Skeletal muscle satellite cell (primary cell): ENCODE data around the gene ZNF793.

Source experiments
- H3K27me3 ChIP-seq: 2 replicates; pipeline ENCODE4 v1.7.0; 2013; ENCODE audit warnings: low read length; ENCODE audit not compliant: control insufficient read depth, insufficient read depth
- H3K36me3 ChIP-seq: 2 replicates; pipeline ENCODE4 v1.7.0; 2013; ENCODE audit warnings: mild to moderate bottlenecking, control low read depth, low read length; ENCODE audit not compliant: insufficient read depth
- H3K4me1 ChIP-seq: 2 replicates; pipeline ENCODE4 v1.7.0; 2013; ENCODE audit warnings: low read length; ENCODE audit not compliant: control insufficient read depth, insufficient read depth
- H3K4me2 ChIP-seq: 2 replicates; pipeline ENCODE4 v1.7.0; 2013; ENCODE audit warnings: mild to moderate bottlenecking, low read length
- H3K4me3 ChIP-seq: 2 replicates; pipeline ENCODE4 v1.7.0; 2013; ENCODE audit warnings: low read length
- H3K9ac ChIP-seq: 2 replicates; pipeline ENCODE4 v1.7.0; 2013; ENCODE audit warnings: mild to moderate bottlenecking, low read depth, low read length, moderate library complexity
- H3K9me3 ChIP-seq: replicated peaks from 2 replicates; pipeline ENCODE4 v1.7.0; 2013; ENCODE audit warnings: mild to moderate bottlenecking, control low read depth, low read length

Gene ZNF793

DNA sequence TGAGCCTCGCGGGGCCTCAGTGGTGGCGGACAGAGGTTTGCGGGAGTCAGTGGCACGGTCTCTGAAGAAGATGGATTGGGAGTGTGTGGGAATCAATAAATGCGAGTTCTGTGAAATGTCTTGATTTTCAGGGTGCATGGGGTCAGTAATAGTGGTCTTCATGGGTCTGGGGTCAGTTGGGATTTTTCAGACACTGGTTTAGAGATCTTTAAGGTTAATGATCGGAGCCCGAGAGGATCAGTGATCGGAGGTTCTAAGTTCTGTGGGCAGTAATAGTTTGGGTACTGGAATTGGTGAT lies 377 bp downstream of the ZNF793 start:
- no peaks in the 10 kb centered on the region for H3K4me1 ChIP-seq
- no peaks in the 10 kb centered on the region for H3K9me3 ChIP-seq
- no peaks in the 10 kb centered on the region for H3K27me3 ChIP-seq
- peak overlapping the region; percentile 84 for H3K4me2 ChIP-seq
- H3K36me3 ChIP-seq, result no peaks in the 10 kb centered on the region
- peak overlapping the region; percentile 80 for H3K4me3 ChIP-seq
- peak overlapping the region; percentile 82 for H3K9ac ChIP-seq

DNA sequence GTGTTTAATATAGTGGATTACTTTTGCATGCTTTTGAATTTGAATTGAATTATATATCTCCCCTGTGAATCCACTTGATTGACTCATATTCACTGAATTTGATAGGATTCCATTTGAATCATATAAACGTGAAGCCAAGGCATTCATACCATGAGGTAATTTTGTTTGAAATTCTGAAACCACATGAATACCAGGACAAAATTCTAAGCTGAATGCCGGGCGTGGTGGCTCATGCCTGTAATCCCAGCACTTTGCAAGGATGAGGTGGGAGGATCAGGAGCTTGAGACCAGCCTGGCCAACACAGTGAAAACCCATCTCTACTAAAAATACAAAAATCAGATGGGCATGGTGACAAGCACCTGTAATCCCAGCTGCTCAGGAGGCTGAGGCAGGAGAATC lies 4.4 kb downstream of the ZNF793 start:
- Histone ChIP-seq H3K36me3 (no peaks in the 10 kb centered on the region), H3K4me3 (no peak overlapping the region), H3K9ac (no peak overlapping the region), H3K27me3 (no peaks in the 10 kb centered on the region), H3K4me1 (no peaks in the 10 kb centered on the region), H3K9me3 (no peaks in the 10 kb centered on the region), H3K4me2 (no peak overlapping the region)

DNA sequence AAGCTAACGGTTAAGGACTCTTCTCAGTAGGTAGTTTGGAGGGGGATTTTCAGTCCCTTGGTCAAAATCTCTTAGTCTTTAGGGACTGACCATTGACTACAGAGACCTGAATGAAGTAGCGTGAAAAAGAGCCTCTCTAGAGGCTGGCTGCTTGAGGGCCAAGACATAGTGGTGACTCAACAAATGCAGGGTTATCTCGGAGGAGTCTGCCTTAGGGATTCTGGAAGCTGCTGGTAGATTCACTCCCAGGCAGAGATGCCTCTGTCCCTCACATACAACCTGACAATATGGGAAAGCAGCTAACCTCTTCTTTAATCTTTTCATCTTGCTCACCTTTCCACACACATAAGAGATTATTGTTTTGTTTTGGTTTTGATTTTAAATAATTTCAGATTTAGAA lies 5.1 kb downstream of the ZNF793 start:
- Histone ChIP-seq H3K36me3 (no peaks in the 10 kb centered on the region), H3K4me1 (no peaks in the 10 kb centered on the region), H3K27me3 (no peaks in the 10 kb centered on the region), H3K4me3 (no peak overlapping the region), H3K9ac (no peak overlapping the region), H3K9me3 (no peaks in the 10 kb centered on the region), H3K4me2 (no peak overlapping the region)

GRCh38 chr19:37513397-37513796 lies 6.7 kb downstream of the ZNF793 start:
- H3K4me2 ChIP-seq, result no peak overlapping the region

DNA sequence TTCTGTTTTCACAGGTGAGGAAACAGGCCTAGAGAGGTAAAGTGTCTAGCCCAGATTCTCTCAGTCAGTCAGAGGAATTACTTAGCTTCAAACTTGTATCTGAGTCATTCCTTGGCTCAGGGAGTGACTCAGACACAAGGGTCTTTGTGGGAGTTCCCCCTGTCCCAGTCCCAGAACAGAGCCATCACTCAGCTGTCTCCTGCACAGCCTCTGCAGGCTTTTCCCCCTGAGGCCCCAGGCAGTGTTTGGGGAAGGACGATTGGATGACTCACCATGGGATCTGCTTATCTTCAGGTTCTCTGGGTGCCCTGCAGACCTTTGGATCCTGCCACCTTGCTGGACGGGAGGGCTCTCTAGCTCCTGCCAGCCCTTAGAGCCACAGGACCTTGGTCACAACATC lies 13.2 kb downstream of the ZNF793 start:
- no peaks in the 10 kb centered on the region for H3K9me3 ChIP-seq

More at GRCh38 chr19:37513397-37513796, 6.7 kb downstream of the ZNF793 start:
- H3K4me3 ChIP-seq, result no peak overlapping the region
- H3K36me3 ChIP-seq, result no peaks in the 10 kb centered on the region
- no peaks in the 10 kb centered on the region for H3K9me3 ChIP-seq
- H3K4me1 ChIP-seq, result no peaks in the 10 kb centered on the region
- H3K9ac ChIP-seq, result no peak overlapping the region
- H3K27me3 ChIP-seq, result no peaks in the 10 kb centered on the region

DNA sequence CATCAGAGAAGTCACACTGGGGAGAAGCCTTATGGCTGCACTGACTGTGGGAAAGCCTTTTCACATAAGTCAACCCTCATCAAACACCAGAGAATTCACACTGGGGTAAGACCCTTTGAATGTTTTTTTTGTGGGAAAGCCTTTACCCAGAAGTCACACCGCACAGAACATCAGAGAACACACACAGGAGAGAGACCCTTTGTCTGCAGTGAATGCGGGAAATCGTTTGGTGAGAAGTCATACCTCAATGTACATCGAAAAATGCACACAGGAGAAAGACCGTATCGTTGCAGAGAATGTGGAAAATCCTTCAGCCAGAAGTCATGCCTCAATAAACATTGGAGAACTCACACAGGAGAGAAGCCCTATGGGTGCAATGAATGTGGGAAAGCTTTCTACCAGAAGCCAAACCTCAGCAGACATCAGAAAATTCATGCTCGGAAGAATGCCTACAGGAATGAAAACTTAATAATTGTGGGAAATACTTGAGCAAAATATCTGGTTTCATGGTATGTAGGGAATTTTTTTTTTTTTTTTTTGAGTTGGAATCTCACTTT lies 30.7 kb downstream of the ZNF793 start:
- H3K36me3 ChIP-seq, result peaks cover 31% of the 10 kb centered on the region

More for the DNA sequence above, 13.2 kb downstream of the ZNF793 start:
- no peak overlapping the region for H3K4me3 ChIP-seq
- H3K9ac ChIP-seq, result no peak overlapping the region
- H3K4me2 ChIP-seq, result no peak overlapping the region
- no peaks in the 10 kb centered on the region for H3K36me3 ChIP-seq
- no peaks in the 10 kb centered on the region for H3K4me1 ChIP-seq
- H3K27me3 ChIP-seq, result no peaks in the 10 kb centered on the region

GRCh38 chr19:37551129-37551993 lies 44.6 kb downstream of the ZNF793 start:
- Histone ChIP-seq H3K36me3 (no peaks in the 10 kb centered on the region), H3K9ac (peak overlapping the region; percentile 68), H3K4me3 (peak overlapping the region; percentile 79), H3K4me1 (peaks cover 3% of the 10 kb centered on the region), H3K9me3 (peaks cover 50% of the 10 kb centered on the region), H3K27me3 (no peaks in the 10 kb centered on the region), H3K4me2 (peak overlapping the region; percentile 89)

More for the DNA sequence above, 30.7 kb downstream of the ZNF793 start:
- H3K27me3 ChIP-seq, result no peaks in the 10 kb centered on the region
- no peak overlapping the region for H3K9ac ChIP-seq
- H3K9me3 ChIP-seq, result peaks cover 29% of the 10 kb centered on the region
- H3K4me1 ChIP-seq, result no peaks in the 10 kb centered on the region
- no peak overlapping the region for H3K4me2 ChIP-seq
- no peak overlapping the region for H3K4me3 ChIP-seq

DNA sequence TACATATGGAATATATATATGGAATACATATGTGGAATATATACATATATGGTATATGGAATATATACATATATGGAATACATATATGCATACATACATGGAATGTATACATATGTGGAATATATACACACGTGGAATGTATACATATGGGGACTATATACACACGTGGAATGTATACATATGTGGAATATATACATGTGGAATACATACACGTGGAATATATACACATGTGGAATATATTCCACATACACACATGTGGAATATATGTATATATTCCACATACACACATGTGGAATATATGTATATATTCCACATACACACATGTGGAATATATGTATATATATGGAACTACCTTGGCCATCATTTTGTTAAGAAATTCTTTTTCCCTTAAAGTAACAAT lies 56.8 kb downstream of the ZNF793 start:
- H3K36me3 ChIP-seq, result peaks cover 18% of the 10 kb centered on the region
- H3K9ac ChIP-seq, result no peak overlapping the region
- H3K4me3 ChIP-seq, result no peak overlapping the region
- no peaks in the 10 kb centered on the region for H3K27me3 ChIP-seq
- H3K4me1 ChIP-seq, result no peaks in the 10 kb centered on the region
- H3K9me3 ChIP-seq, result peaks cover 72% of the 10 kb centered on the region
- H3K4me2 ChIP-seq, result no peak overlapping the region

GRCh38 chr19:37564624-37565369 lies 58.1 kb downstream of the ZNF793 start:
- H3K36me3 ChIP-seq, result peaks cover 21% of the 10 kb centered on the region
- no peaks in the 10 kb centered on the region for H3K4me1 ChIP-seq
- H3K4me3 ChIP-seq, result no peak overlapping the region
- H3K27me3 ChIP-seq, result no peaks in the 10 kb centered on the region
- H3K4me2 ChIP-seq, result no peak overlapping the region
- H3K9ac ChIP-seq, result no peak overlapping the region
- peaks cover 68% of the 10 kb centered on the region for H3K9me3 ChIP-seq

- H3K36me3 ChIP-seq, result peaks cover 21% of the 10 kb centered on the region
- H3K9ac ChIP-seq, result no peak overlapping the region
- no peak overlapping the region for H3K4me2 ChIP-seq
- H3K27me3 ChIP-seq, result no peaks in the 10 kb centered on the region
- peaks cover 68% of the 10 kb centered on the region for H3K9me3 ChIP-seq
- no peak overlapping the region for H3K4me3 ChIP-seq
- H3K4me1 ChIP-seq, result no peaks in the 10 kb centered on the region
These were observed 58.6 kb downstream of the ZNF793 start for GRCh38 chr19:37565370-37565669.

DNA sequence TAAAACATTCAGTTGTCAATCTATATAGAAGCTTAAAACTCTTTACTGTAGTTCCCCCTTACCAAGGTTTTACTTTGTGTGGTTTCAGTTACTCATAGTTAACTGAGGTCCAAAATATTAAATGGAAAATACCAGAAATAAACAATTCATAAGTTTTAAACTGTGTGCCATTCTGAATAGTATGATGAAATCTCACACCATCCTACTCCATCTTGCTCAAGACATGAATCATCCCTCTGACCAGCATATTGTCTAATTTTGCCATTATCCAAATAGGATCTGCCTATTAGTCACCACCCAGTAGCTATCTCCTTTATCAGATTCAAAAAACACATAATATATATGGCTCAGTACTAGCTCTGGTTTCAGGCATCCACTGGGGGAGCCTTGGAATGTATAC lies 65.5 kb downstream of the ZNF793 start:
- Histone ChIP-seq H3K9ac (no peak overlapping the region), H3K4me3 (no peak overlapping the region), H3K36me3 (peaks cover 7% of the 10 kb centered on the region), H3K4me1 (no peaks in the 10 kb centered on the region), H3K9me3 (peaks cover 34% of the 10 kb centered on the region), H3K27me3 (no peaks in the 10 kb centered on the region), H3K4me2 (no peak overlapping the region)
